ENCODE measurements around the gene FRS2.
A peak's percentile ranks its signal among the peaks of the same experiment; 100 is the strongest.

Gene FRS2

GRCh38 chr12:69501154-69501895 is 31.1 kb downstream of the FRS2 start:
- peak; percentile 37 for DNase-seq (ENCODE audit: low spot score)

- DNase-seq (ENCODE audit: low spot score), result peak; percentile 34
Measured at GRCh38 chr12:69502345-69503081, 32.3 kb downstream of the FRS2 start.

DNA sequence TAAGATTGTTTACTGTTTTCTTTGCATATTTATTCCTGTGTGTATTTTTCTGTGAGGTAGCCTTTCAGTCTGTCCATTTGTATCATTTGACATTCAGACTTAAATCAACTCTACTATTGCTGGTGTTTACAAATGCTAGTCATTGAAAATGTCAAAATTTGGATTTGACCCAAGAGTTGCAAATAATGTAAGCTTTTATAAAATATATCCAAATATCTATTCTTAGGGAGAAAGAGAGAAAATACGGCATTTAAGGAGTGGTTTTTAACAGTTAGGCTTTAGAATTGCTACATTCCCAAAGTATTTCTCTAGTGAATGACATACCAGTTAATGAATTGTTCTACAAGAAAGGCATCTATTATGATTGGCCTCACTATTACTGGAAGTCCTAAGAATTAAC is 37.9 kb downstream of the FRS2 start:
- DNase-seq (ENCODE audit: low spot score), result no peak

DNA sequence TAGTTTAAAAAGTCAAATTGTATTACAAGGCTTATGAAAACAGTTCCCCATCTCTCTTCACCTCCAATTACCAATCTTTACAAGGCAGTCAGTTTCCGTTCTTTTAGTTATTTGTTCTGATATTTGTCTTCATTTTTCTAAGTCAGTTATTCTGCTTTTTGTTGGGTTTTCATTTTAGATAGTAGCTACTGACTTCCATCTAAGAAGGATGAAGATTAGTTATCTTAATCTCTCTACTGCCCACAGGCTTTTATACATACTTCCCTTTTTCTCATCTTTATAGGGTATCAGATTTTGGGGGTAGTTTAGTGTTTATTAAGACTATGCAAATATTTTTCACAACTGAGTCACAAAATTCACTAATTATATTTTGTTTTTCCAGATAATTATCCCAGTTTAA is 38.4 kb downstream of the FRS2 start:
- DNase-seq (ENCODE audit: low spot score), result no peak

- DNase-seq (ENCODE audit: low spot score), result peak; percentile 40
Measured at GRCh38 chr12:69509308-69509736, 39.1 kb downstream of the FRS2 start.

GRCh38 chr12:69509904-69510827 is 40.0 kb downstream of the FRS2 start:
- DNase-seq (ENCODE audit: low spot score), result no peak

DNA sequence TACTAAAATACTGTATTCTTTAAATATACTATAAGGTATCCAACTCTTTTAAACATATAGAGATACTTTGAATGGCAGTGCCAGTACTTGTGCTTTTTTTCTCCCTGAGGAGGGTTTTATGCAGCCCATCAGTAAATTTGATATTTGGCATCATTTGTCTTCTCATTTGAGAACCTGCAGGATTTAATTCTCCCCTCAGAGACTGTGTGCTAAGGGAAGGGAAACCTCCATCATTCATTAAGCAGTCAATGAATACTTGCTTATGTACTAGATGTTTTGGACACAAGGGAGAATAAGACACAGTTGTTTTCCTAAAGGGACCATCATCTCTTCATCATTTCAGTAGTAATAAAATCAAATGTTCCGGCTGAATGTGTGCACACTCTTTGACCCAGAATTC is 40.8 kb downstream of the FRS2 start:
- DNase-seq (ENCODE audit: low spot score), result no peak

GRCh38 chr12:69511469-69512267 is 41.5 kb downstream of the FRS2 start:
- DNase-seq (ENCODE audit: low spot score), result no peak

GRCh38 chr12:69512820-69513219 is 42.6 kb downstream of the FRS2 start:
- no peak for DNase-seq (ENCODE audit: low spot score)

DNA sequence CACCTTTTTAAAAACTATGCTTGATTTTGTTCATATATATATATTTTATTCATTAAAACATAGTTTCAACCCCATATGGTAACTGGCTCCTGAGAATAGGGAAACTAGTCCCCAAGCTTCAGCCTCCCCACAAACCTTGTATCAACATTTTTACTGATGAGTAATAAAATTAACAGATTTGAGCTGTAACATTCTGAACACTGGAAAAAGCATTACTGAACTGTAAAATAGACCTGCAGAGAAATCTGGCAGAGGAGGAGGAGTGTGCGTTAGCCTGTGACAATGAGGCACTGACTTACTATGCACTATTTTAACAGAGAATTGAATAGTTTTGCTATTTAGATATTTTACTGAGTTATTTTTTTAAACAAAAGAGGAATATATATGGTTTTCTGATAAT is 43.1 kb downstream of the FRS2 start:
- DNase-seq (ENCODE audit: low spot score), result no peak

DNA sequence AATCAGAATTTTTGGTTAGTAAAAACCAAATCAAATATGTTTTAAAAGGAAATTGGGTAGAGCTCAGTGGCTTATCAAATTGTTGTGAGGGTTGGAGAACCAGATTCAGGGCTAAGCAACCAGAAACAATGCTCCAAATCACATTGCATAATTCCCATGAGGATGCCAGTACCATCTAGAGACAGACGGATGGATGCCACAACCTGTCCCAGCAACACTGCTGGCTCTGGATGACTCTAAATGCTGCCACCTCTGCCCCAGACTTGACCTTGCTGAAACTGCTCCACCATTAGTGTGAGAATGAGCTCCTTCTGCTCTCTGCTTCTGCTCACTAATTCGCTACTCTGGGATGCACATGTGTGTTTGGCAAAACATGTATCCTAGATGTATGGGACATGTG is 43.9 kb downstream of the FRS2 start:
- DNase-seq (ENCODE audit: low spot score), result no peak

DNA sequence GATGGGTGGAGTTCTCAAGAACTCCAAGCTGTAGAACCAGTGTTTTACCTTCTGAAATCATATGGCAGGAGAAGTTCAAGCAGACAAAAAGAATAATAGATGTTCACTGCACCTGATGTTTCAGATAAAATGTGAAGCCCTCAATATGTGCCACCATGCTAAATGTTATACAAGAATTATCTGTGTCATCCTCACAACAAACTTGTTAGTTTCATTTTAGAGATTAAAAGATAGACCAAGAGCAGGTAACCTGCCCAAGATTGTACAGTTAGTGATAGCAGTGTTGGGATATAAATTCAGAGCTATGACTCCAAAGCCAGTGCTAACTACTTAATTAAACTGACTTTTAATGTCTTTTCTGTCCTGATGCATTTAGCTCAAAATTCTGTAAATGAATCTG is 44.7 kb downstream of the FRS2 start:
- DNase-seq (ENCODE audit: low spot score), result no peak

GRCh38 chr12:69515394-69515930 is 45.3 kb downstream of the FRS2 start:
- no peak for DNase-seq (ENCODE audit: low spot score)

GRCh38 chr12:69516950-69517349 is 46.8 kb downstream of the FRS2 start:
- no peak for DNase-seq (ENCODE audit: low spot score)

DNA sequence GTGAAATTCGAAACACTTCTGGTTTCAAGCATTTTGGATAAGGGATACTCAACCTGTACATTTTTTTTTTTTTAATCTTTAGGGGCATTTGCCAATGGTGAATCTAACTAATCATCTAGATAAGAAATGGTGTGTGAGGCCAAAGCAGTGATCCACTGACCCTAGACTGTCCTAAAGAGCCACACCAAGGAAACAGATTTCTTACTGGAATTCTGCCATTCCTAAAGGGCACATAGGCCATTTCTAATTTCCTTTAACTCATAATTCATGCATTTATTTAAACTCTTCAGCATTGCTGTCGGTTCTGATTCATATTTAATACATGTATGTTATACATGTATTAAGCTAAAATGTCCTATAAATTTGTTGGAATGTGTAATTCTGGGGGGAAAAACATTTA is 47.2 kb downstream of the FRS2 start:
- no peak for DNase-seq (ENCODE audit: low spot score)

DNA sequence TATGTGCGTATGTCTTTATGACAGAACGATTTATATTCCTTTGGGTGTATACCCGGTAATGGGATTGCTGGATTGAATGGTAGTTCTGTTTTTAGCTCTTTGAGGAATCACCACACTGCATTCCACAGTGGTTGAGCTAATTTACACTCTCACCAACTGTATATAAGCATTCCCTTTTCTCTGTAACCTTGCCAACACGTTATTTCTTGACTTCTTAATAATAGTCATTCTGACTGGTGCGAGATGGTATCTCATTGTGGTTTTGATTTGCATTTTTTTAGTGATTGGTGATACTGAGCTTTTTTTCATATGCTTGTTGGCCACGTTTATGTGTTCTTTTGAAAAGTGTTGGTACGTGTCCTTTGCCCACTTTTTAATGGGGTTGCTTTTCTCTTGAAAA is 49.7 kb downstream of the FRS2 start:
- DNase-seq (ENCODE audit: low spot score), result no peak

DNA sequence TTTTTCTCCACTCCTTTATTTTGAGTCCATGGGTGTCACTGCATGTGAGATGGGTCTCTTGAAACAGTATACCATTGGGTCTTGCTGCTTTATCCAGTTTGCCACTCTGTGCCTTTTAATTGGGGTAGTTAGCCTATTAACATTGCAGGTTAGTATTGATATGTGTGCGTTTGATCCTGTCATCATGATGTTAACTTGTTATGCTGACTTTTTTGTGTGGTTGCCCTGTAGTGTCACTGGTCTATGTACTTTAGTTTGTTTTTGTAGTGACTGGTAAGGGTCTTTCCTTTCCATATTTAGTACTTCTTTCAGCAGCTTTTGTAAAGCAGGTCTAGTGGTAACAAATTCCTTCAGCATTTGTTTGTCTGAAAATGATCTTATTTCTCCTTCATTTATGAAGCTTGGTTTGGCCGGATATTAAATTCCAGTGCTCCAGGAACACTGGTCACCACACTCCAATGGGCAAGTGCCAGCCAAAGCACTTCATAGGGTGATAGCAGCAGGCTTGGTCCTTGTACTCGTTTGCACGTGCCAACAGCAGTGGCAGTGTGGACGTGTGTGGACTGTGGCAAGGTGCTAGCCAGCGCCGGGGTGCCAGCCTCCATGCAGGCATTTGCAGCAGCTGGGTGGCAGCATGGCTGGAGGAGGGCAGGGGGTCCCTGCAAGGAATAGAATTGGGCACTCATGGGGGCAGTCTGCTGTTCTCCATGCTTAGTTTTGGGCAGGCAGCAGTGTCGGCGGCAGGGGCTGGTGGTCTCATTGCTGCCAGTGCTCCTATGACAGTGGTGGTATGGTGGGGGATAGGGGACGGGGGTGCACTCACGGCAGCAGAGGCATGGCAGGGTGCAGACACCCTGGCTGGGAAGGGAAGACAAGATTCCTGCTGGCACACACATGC is 53.5 kb downstream of the FRS2 start:
- DNase-seq (ENCODE audit: low spot score), result no peak

GRCh38 chr12:69524331-69524630 is 54.1 kb downstream of the FRS2 start:
- DNase-seq (ENCODE audit: low spot score), result no peak

DNA sequence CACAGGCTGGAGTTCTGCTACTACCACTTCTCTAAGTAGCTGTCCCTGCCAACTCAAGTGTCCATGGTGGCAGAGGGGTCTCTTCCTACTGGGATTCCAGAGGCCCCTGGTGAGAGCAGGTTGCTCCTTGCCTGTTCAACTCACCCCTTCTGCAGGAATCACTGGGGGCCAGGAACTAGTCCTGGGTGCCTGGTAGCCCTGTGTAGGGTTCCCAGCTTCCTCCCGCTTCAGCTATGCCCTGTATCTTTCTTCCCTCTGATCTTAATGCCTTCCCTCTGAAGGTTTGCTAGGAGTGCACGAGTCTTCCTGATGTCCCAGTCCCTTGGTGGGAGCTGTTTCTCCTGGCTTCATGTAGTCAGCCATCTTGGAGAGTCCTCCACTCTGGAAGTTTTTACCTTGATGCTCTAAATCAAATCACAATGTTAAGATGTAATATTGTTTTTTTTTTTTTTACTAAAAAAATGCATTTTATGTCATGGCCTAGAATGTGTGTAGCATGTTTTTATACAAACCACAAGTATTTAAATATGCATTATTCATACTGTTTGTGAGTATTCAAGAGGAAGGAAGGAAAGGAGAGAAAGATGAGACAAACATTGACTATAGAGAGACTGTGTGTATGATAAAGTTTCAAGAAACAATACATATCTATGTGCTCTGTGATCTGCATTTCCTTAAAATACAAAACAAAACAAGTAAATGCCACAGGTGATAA is 54.7 kb downstream of the FRS2 start:
- no peak for DNase-seq (ENCODE audit: low spot score)
